Astrocyte (in vitro differentiated cells and primary cell): ENCODE results near the gene NFE2L1. TPM values are rescaled to one million over a fixed set of nuclear protein-coding genes. Genes with fewer than 3 reads are reported as not detected.

Experiments used
- DNase-seq: peaks from one replicate; pipeline ENCODE4 v3.0.0-alpha.2; 2010; ENCODE audit warnings: low read depth
- FAIRE-seq: peaks from 2 replicates; lab custom pipeline; 2011; peaks lifted over from hg19 to GRCh38; lab: Jason Lieb, UNC
- H2AFZ ChIP-seq: 2 replicates; pipeline ENCODE4 v1.6.0; 2012; ENCODE audit warnings: low read depth, low read length, inconsistent platforms
- H3K27ac ChIP-seq: 2 replicates; pipeline ENCODE4 v1.5.1; 2011; ENCODE audit warnings: low read depth, low read length, inconsistent platforms
- H3K27me3 ChIP-seq: 2 replicates; pipeline ENCODE4 v1.6.0; 2011; ENCODE audit warnings: low read length, inconsistent platforms; ENCODE audit not compliant: insufficient read depth
- H3K36me3 ChIP-seq: 2 replicates; pipeline ENCODE4 v1.5.1; 2011; ENCODE audit warnings: low read length, inconsistent platforms; ENCODE audit not compliant: insufficient read depth
- H3K4me1 ChIP-seq: 2 replicates; pipeline ENCODE4 v1.5.1; 2011; ENCODE audit warnings: low read length, inconsistent platforms; ENCODE audit not compliant: insufficient read depth
- H3K4me2 ChIP-seq: 2 replicates; pipeline ENCODE4 v1.6.0; 2012; ENCODE audit warnings: low read length, inconsistent platforms
- H3K4me3 ChIP-seq: 2 replicates; pipeline ENCODE4 v1.5.1; 2011; ENCODE audit warnings: low read depth, mild to moderate bottlenecking, low read length, inconsistent platforms; ENCODE audit not compliant: insufficient read depth
- H3K79me2 ChIP-seq: 2 replicates; pipeline ENCODE4 v1.6.0; 2012; ENCODE audit warnings: mild to moderate bottlenecking, low read length, inconsistent platforms; ENCODE audit not compliant: insufficient read depth
- H3K9ac ChIP-seq: 2 replicates; pipeline ENCODE4 v1.6.0; 2012; ENCODE audit warnings: mild to moderate bottlenecking, low read length, inconsistent platforms
- H3K9me3 ChIP-seq: 2 replicates; pipeline ENCODE4 v1.5.1; 2012; ENCODE audit warnings: low read depth, mild to moderate bottlenecking, low read length, inconsistent platforms; ENCODE audit not compliant: insufficient read depth
- H4K20me1 ChIP-seq: 2 replicates; pipeline ENCODE4 v1.6.0; 2012; ENCODE audit warnings: low read length, inconsistent platforms; ENCODE audit not compliant: insufficient read depth
- H3K27ac Mint-ChIP-seq: one replicate; pipeline ENCODE4 v1.8.0; 2021; ENCODE audit warnings: mild to moderate bottlenecking, mixed read lengths; ENCODE audit not compliant: unreplicated experiment
- H3K27me3 Mint-ChIP-seq: one replicate; pipeline ENCODE4 v1.8.0; 2021; ENCODE audit warnings: low read depth, mixed read lengths; ENCODE audit not compliant: unreplicated experiment
- H3K36me3 Mint-ChIP-seq: one replicate; pipeline ENCODE4 v1.8.0; 2021; ENCODE audit warnings: low read depth, mixed read lengths; ENCODE audit not compliant: unreplicated experiment
- H3K4me1 Mint-ChIP-seq: one replicate; pipeline ENCODE4 v1.8.0; 2021; ENCODE audit warnings: low read depth, mixed read lengths; ENCODE audit not compliant: unreplicated experiment
- H3K4me3 Mint-ChIP-seq: one replicate; pipeline ENCODE4 v1.8.0; 2021; ENCODE audit warnings: mild to moderate bottlenecking, moderate library complexity, mixed read lengths; ENCODE audit not compliant: unreplicated experiment
- H3K9me3 Mint-ChIP-seq: one replicate; pipeline ENCODE4 v1.8.0; 2021; ENCODE audit warnings: mild to moderate bottlenecking, mixed read lengths; ENCODE audit not compliant: unreplicated experiment
- CTCF ChIP-seq: IDR thresholded peaks from 2 replicates; pipeline ENCODE4 v1.5.1; 2011; ENCODE audit warnings: low read depth, mild to moderate bottlenecking, inconsistent platforms, low read length, moderate library complexity; ENCODE audit not compliant: insufficient read depth
- EZH2 ChIP-seq: IDR thresholded peaks from 2 replicates; pipeline ENCODE4 v1.6.1; 2012; ENCODE audit warnings: mild to moderate bottlenecking, low read length, inconsistent platforms; ENCODE audit not compliant: insufficient read depth
- total RNA-seq: library from RNA; stranded (reverse); gene quantifications from 2 replicates; pipeline ENCODE4 v1.2.1, GENCODE V29; 2021

NFE2L1 gene
- total RNA-seq, 1 donor from 2014 or later, result 344 TPM

- Histone ChIP-seq H4K20me1 (peaks cover 17% of the 10 kb centered on the region), H3K79me2 (peaks cover 46% of the 10 kb centered on the region), H3K9ac (peak overlapping the region; percentile 91), H3K27me3 (no peaks in the 10 kb centered on the region), H3K27ac (peak overlapping the region; percentile 95), H3K4me3 (peak overlapping the region; percentile 91), H3K9me3 (no peaks in the 10 kb centered on the region), H3K4me1 (peaks cover 38% of the 10 kb centered on the region), H3K36me3 (peaks cover 5% of the 10 kb centered on the region), H2AFZ (peak overlapping the region; percentile 97), H3K4me2 (peak overlapping the region; percentile 90)
- no peak for TF ChIP-seq EZH2
- TF ChIP-seq CTCF, result no peak
- Mint-ChIP-seq H3K4me3 (peak overlapping the region; percentile 99), H3K9me3 (no peaks in the 10 kb centered on the region), H3K36me3 (peaks cover 4% of the 10 kb centered on the region), H3K27ac (peak overlapping the region; percentile 100), H3K27me3 (peaks cover 2% of the 10 kb centered on the region), H3K4me1 (peaks cover 40% of the 10 kb centered on the region)
- DNase-seq (no peak), FAIRE-seq (no peak)
These were observed 932 bp upstream of the NFE2L1 start for GRCh38 chr17:48047113-48047740.

- H3K4me2 ChIP-seq, result peak overlapping the region; percentile 90
- H3K36me3 ChIP-seq, result peaks cover 5% of the 10 kb centered on the region
- peaks cover 52% of the 10 kb centered on the region for H3K4me1 Mint-ChIP-seq
- peak overlapping the region; percentile 82 for H3K27ac ChIP-seq
- TF ChIP-seq CTCF (no peak), EZH2 (no peak)
- H2AFZ ChIP-seq, result peak overlapping the region; percentile 76
- peak overlapping the region; percentile 99 for H3K4me3 Mint-ChIP-seq
- H3K9ac ChIP-seq, result peak overlapping the region; percentile 95
- no peak for FAIRE-seq
- peaks cover 52% of the 10 kb centered on the region for H3K4me1 ChIP-seq
- peaks cover 59% of the 10 kb centered on the region for H3K79me2 ChIP-seq
- H3K9me3 Mint-ChIP-seq, result no peaks in the 10 kb centered on the region
- H3K27ac Mint-ChIP-seq, result peak overlapping the region; percentile 100
- DNase-seq, result peak; percentile 84
- H4K20me1 ChIP-seq, result peaks cover 30% of the 10 kb centered on the region
- H3K9me3 ChIP-seq, result no peaks in the 10 kb centered on the region
- no peaks in the 10 kb centered on the region for H3K27me3 ChIP-seq
- peak overlapping the region; percentile 94 for H3K4me3 ChIP-seq
- peaks cover 7% of the 10 kb centered on the region for H3K36me3 Mint-ChIP-seq
- no peaks in the 10 kb centered on the region for H3K27me3 Mint-ChIP-seq
These were observed 396 bp downstream of the NFE2L1 start for GRCh38 chr17:48048384-48049126.
